Heart right ventricle (tissue), 16 donors: ENCODE data around the gene MESP2. TPM values are rescaled to one million over a fixed set of nuclear protein-coding genes. Genes with fewer than 3 reads are reported as not detected.

ENCODE experiments used
- ATAC-seq, 8 donors: fragments of 200-7000 bp; cut with Tn5 transposase; one replicate each; pipeline ENCODE4 v1.9.1; 2020; ENCODE audit warnings: mild to moderate bottlenecking in 8 of 8, moderate library complexity in 8 of 8, moderate number of reproducible peaks in 1 of 8
- DNase-seq, 2 donors: peaks; one replicate each; pipeline ENCODE4 v3.0.0-alpha.2; 2020
- H3K27ac ChIP-seq, 10 donors: fragments of 200-600 bp; sonication (generic) in 2 of 10; one replicate each; pipeline versions ENCODE4 v1.5.0 to v1.8.0; 2020 to 2022; ENCODE audit warnings: mild to moderate bottlenecking in 3 of 10
- H3K27me3 ChIP-seq, 7 donors: fragments of 200-600 bp; one replicate each; pipeline ENCODE4 v1.8.0; 2021 to 2022; ENCODE audit warnings: mild to moderate bottlenecking in 2 of 7
- H3K36me3 ChIP-seq, 9 donors: fragments of 200-600 bp; sonication (generic) in 1 of 9; one replicate each; pipeline versions ENCODE4 v1.5.0 to v1.8.0; 2020 to 2022; ENCODE audit warnings: mild to moderate bottlenecking in 2 of 9
- H3K4me1 ChIP-seq, 9 donors: fragments of 200-600 bp; sonication (generic) in 1 of 9; one replicate each; pipeline versions ENCODE4 v1.5.0 to v1.8.0; 2020 to 2022; ENCODE audit warnings: mild to moderate bottlenecking in 4 of 9
- H3K4me3 ChIP-seq, 10 donors: fragments of 200-600 bp; sonication (generic) in 2 of 10; one replicate each; pipeline versions ENCODE4 v1.5.0 to v1.8.0; 2020 to 2022; ENCODE audit warnings: mild to moderate bottlenecking in 7 of 10, moderate library complexity in 2 of 10
- H3K9me3 ChIP-seq, 11 donors: fragments of 200-600 bp in 10 of 11; sonication (generic) in 2 of 11; one replicate each; pipeline versions ENCODE4 v1.5.0 to v1.8.0; 2013 to 2022; ENCODE audit warnings: mild to moderate bottlenecking in 2 of 11, control low read depth in 1 of 11, moderate library complexity in 1 of 11
- WGBS, 2 donors: extraction: QIAGEN DNeasy Blood & Tissue Kit; methylation state at CpG; one replicate each; pipeline ENCODE4 v1.1.7; 2013; ENCODE audit warnings: inconsistent platforms in 1 of 2; 5-methylcytosine and 5-hydroxymethylcytosine counted together
- intact Hi-C, 10 donors: fragments of 100-400 bp; cut with DNase I; formaldehyde crosslinking; loops; one replicate each; pipeline versions ENCODE4 v1.11.1 to v1.14.2; 2022
- polyA plus RNA-seq, 2 donors: library from polyadenylated mRNA; stranded (reverse); fragments of 200-250 nt; gene quantifications; one replicate each; pipeline ENCODE4 v1.2.3, GENCODE V29; 2013
- total RNA-seq, 10 donors: library from RNA; stranded (reverse); fragmentation: NEBNext Ultra II Directional in 3 of 10; extraction: Animal tissue kit (Norgen Biotek cat#: 25700) in 3 of 10; gene quantifications; one replicate each; pipeline versions ENCODE4 v1.2.1 to v1.2.4, GENCODE V29; 2021 to 2023
- TF ChIP-seq, protein P1 (sequence below), 9 donors: fragments of 200-600 bp; sonication (generic) in 2 of 9; IDR thresholded peaks; one replicate each; pipeline versions ENCODE4 v1.5.0 to v1.8.0; 2021 to 2022; ENCODE audit warnings: antibody characterized with exemption in 9 of 9, mild to moderate bottlenecking in 5 of 9, moderate library complexity in 1 of 9
- donor health status: Arrhythmogenic right ventricular cardiomyopathy.
- donor health status: ischemic (EF 13 %, LVEDD 7.1; RV severe dilation, severe dysfunction).
- donor health status: healthy with polysubstance abuse.
- donor health status: DM: no; HTN: yes; CAD: no.
- donor health status: DM: no; HTN: no; CAD: no.
- donor health status: ischemic (EF 25% LVEDD 6.9; RV normal size, moderate dysfunction).
- donor health status: ischemic (EF 25% LVEDD 5.7; RV mildly dilated, moderate dysfunction).
- donor health status: healthy.
- donor health status: DM: yes; HTN: yes; CAD: no.
- donor health status: Ischemic cardiomyopathy.
- donor health status: ischemic (EF 35%, LVEDD 5.7; RV mildly dilated, moderate dysfunction).
- donor health status: nonischemic (EF 11% LVEDD 7.7; RV severe dilation, severe dysfunction).
- donor health status: DM: yes; HTN: yes; CAD: no.
- donor health status: PGD.
- donor health status: ischemic (EF 29% LVEDD 5.4; RV normal size, mild dysfunction).
- donor health status: nonischemic (EF 23%, LVEDD 6.1; RV moderate dilation, normal function).

The MESP2 gene
- total and polyA plus RNA-seq, 12 donors: 0.04 to 0.73 (median 0.32) TPM; not detected in 5

DNA sequence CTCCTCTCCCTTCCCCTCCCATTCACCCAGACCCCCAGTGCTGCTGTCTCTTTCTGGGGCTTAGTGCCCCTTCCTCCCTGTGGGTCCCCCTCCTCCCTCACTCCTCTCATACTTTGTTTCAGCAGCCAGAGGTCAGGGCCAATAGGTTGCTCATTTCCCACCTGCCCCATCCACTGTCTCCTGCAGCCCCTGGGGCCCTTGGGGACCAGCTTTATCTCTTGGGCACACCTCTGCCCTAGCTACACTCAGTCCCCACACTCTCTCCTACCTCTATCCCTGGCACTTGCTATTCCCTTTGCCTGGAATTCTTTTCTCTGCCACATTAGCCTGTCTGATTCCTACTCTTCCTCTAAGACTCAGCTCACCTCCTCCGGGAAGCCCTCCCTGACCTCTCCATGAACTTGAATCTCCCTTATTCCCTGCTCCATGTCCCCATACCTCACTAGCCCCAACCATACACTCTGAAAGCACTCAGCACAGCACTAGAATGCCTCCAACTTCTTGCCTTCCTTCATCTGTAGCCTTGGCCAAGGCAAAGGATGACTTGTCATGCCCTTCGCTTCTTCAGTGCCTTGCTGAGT lies 23.9 kb downstream of the MESP2 start:
- Histone ChIP-seq H3K36me3 (peaks cover 0 to 95% (median 0%) of the 10 kb centered on the region in 9 donors), H3K4me1 (peaks cover 0 to 13% (median 5%) of the 10 kb centered on the region in 9 donors), H3K9me3 (peaks cover 0 to 11% (median 0%) of the 10 kb centered on the region in 11 donors), H3K27ac (no peak overlapping the region), H3K27me3 (peaks cover 0 to 5% (median 0%) of the 10 kb centered on the region in 7 donors), H3K4me3 (no peak overlapping the region)
- 97 to 99% methylated on average over 2 of the region's 2 CpGs for WGBS, 2 donors
- intact Hi-C loops: loop anchor here in 1 of 10 donors (1.0 kb wide), 1 partner anchor 32 kb away; no protein-coding TSS in a partner anchor
- DNase-seq: no peak
- ATAC-seq: no peak
- TF ChIP-seq, protein P1, sequence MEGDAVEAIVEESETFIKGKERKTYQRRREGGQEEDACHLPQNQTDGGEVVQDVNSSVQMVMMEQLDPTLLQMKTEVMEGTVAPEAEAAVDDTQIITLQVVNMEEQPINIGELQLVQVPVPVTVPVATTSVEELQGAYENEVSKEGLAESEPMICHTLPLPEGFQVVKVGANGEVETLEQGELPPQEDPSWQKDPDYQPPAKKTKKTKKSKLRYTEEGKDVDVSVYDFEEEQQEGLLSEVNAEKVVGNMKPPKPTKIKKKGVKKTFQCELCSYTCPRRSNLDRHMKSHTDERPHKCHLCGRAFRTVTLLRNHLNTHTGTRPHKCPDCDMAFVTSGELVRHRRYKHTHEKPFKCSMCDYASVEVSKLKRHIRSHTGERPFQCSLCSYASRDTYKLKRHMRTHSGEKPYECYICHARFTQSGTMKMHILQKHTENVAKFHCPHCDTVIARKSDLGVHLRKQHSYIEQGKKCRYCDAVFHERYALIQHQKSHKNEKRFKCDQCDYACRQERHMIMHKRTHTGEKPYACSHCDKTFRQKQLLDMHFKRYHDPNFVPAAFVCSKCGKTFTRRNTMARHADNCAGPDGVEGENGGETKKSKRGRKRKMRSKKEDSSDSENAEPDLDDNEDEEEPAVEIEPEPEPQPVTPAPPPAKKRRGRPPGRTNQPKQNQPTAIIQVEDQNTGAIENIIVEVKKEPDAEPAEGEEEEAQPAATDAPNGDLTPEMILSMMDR (IDR thresholded peaks at IDR 0.05): no peak

DNA sequence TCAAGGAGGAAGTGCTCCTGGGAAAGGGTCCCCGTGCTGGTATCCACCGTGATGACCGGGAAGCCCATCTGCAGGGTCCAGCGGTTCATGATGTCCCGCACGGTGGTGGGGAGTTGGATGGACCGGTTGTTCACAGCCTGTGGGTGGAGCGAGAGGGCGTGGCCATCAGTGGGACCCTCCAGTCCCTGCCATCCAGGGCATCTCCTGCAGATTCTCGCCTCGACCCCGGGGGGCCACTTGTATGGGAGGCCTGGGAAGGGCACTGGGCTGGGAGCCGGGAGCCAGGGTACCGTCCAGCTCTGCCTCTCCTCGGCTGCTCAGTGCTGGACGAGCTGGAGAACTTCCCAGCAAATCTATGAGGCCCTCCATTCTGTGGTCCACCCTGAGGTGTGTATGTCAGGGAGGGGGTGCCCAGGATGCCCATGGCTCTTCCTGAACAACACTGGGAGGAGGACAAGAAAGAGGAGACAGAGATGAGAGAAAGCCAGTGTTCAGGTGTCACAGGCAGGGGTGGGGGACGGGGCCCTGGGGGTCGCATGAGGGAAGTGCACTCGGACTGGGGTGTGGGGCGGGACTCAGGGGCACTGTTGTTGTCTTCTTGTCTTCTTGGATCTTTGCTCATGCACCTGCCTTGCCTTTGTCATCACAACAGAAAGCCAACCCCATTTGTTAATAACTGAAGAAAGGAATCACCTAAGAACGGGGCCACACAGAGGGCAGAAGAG lies 25.5 kb downstream of the MESP2 start:
- intact Hi-C loops: no loop called here
- ATAC-seq (no peak), DNase-seq (no peak)
- peaks cover 0 to 99% (median 0%) of the 10 kb centered on the region in 9 donors for H3K36me3 ChIP-seq
- 88 to 91% methylated on average over 21 of the region's 21 CpGs for WGBS, 2 donors
- H3K27me3 ChIP-seq: peaks cover 0 to 5% (median 0%) of the 10 kb centered on the region in 7 donors
- peaks cover 0 to 4% (median 0%) of the 10 kb centered on the region in 9 donors for H3K4me1 ChIP-seq
- no peak overlapping the region for H3K27ac ChIP-seq
- H3K9me3 ChIP-seq: peaks cover 0 to 2% (median 0%) of the 10 kb centered on the region in 11 donors
- no peak overlapping the region for H3K4me3 ChIP-seq
- TF ChIP-seq, protein P1 (IDR thresholded peaks at IDR 0.05): no peak

DNA sequence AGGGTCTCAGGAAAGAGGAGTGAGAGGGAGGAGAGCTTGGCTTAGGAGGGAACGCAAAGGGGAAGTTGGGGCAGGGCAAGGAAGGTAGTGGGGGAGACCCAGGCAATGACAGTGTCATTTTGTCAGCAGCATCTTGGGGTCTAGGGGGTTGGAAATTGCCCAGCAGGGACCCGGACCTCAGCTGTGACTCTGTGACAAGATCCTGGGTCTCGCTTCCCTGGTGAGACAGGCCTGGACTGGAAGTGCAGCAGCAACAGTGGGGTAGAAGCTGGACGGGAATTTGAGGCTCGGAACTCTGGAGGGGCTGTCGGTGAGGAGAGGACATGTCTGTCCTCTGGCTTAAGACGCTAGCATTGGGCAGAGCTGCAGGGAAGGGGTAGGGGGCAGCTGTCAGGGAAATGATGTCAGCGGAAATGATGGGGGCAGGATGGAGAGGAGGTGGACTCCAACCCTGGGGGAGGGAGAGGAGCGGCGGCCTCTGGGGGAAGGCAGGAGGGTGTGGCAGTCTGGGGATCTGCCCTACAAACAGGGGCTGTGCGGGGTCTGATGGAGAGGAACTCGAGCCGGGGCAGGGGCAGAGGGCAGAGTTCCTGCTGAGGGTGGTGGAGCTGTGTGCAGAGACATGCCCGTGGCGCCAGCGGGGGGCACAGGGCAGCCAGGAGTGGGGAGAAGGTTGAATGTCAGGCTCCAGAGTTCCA lies 26.2 kb downstream of the MESP2 start:
- TF ChIP-seq, protein P1 (IDR thresholded peaks at IDR 0.05): no peak
- Histone ChIP-seq H3K27ac (peak overlapping the region in 1 of 10 donors; percentile 28), H3K4me3 (peak overlapping the region in 2 of 10 donors; percentile 20 to 35), H3K36me3 (peaks cover 0 to 94% (median 0%) of the 10 kb centered on the region in 9 donors), H3K4me1 (peaks cover 0 to 4% (median 0%) of the 10 kb centered on the region in 9 donors), H3K27me3 (peaks cover 0 to 5% (median 0%) of the 10 kb centered on the region in 7 donors), H3K9me3 (no peaks in the 10 kb centered on the region)
- DNase-seq: peak in 1 of 2 donors; percentile 44
- 52 to 55% methylated on average over 16 of the region's 16 CpGs for WGBS, 2 donors
- peak in 6 of 8 donors; percentile 27 to 86 (median 64) for ATAC-seq
- intact Hi-C loops: no loop called here
